GM19372 (cell line): ENCODE measurements around the gene SLC7A6OS.
"Not testable (repeated sequence)": the region's sequence is repeated elsewhere in the genome, so short reads cannot be mapped to it uniquely, and the experiment has no call there.

Experiments used
- ATAC-seq: cut with Tn5 transposase; IDR thresholded peaks from one replicate; pipeline ENCODE4 v1.9.1; 2021; ENCODE audit warnings: mild to moderate bottlenecking, low read depth, moderate library complexity; ENCODE audit not compliant: unreplicated experiment

Gene SLC7A6OS

GRCh38 chr16:68299571-68300453 is 10.9 kb downstream of the SLC7A6OS start:
- no peak for ATAC-seq

DNA sequence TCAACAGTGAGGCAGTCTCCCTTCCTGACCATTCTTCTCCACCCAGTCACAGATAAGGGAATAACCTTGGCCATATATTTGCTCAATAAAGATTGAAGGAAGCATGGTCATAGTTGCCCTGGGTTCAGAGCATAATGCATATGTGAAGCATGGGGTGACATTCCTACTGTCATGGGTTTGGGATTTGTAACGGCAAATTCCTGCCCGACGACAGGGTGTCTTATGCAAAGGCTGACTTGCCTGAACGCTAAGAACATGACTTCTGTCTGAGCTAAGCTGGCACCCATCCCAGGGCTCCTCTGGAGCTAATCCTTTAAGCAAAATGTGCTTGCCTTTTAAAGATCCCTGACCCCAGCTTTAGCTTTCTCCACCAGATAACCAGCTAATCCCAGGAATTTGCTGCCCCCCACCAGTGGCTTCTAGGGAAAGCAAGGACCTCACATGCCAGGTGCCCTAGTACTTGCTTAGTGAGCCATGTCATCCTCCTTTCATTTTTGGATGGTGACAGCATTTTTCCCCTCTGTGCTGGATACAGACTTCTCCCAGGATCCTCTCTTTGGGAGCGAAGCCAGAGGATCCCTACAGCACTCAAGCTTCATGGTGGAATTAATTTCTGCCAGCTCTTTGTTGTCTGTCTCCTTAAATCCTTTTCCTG is 11.7 kb downstream of the SLC7A6OS start:
- no peak for ATAC-seq

- no peak for ATAC-seq
These were observed 12.4 kb downstream of the SLC7A6OS start for GRCh38 chr16:68298312-68298711.

DNA sequence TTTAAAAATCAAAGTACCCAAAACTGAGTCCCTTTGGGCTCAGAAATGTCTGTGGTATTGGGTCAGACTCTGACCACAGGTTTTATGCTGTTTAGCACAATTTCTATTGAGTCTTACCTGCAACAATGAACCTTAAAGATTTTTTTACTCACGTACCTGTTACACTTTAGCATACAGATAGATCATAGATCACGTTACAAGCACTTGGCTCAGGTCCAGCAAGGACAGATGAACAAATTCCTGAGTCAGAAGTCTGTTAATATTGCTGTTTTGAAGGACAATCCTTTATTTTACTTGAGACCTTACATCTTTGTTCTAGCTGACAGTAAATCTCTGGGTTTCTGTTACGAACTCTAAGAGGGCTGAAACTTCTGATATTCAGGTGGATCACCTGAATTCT is 12.8 kb downstream of the SLC7A6OS start:
- no peak for ATAC-seq

GRCh38 chr16:68296693-68297092 is 14.1 kb downstream of the SLC7A6OS start:
- ATAC-seq, result no peak

- ATAC-seq, result no peak
These were observed 14.5 kb downstream of the SLC7A6OS start for GRCh38 chr16:68296291-68296690.

DNA sequence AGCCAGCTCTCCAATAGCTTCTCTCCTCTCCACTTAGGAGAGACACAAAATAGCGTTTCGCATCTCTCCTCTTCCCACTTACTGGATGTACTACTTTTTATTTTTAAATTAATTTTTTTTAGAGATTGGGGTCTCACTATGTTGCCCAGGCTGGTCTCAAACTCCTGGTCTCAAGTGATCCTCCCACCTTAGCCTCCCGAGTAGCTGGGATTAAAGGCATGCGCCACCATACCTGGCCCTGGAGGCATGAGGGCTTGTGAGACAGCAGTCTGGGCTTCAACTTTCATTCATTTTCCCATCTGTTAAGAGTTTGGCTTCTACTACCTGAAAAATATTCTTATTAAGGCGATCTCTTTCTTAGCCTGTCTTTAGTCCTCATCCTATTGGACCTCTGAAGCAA is 18.3 kb downstream of the SLC7A6OS start:
- ATAC-seq, result no peak

DNA sequence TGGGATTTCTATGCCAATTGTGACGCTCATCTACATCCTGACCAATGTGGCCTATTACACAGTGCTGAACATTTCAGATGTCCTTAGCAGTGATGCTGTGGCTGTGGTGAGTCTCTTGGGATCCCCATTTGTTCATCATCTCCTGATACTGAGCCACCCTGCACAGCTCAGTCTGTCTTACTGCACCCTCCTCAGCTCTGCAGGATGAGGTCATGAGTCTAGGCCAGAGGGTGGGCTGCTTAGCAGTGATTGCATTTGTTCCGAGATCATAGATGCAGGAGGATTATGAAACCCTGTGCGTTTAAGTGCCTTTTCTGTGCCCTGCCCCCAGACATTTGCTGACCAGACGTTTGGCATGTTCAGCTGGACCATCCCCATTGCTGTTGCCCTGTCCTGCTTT is 19.5 kb downstream of the SLC7A6OS start:
- ATAC-seq, result no peak

DNA sequence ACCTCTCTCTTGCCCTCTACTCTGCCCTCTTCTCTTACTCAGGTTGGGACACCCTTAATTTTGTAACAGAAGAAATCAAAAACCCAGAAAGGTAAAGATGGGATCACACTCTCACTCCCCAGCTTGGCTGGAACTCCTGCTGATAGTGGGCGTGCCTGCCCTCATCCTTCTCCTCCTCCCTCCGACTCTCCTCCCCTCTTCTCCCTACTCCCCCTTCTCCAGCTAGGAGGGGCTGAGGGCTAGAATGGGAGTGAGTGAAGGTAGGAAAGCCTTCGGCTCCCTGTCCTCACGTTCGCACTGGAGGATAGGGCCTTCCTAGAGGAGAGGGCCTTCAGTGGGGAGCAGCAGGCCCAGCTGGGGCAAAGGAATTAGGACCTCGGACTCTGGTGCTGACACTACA is 20.3 kb downstream of the SLC7A6OS start:
- no peak for ATAC-seq

- peak; percentile 84 for ATAC-seq
These were observed 21.0 kb downstream of the SLC7A6OS start for GRCh38 chr16:68289621-68290329.

DNA sequence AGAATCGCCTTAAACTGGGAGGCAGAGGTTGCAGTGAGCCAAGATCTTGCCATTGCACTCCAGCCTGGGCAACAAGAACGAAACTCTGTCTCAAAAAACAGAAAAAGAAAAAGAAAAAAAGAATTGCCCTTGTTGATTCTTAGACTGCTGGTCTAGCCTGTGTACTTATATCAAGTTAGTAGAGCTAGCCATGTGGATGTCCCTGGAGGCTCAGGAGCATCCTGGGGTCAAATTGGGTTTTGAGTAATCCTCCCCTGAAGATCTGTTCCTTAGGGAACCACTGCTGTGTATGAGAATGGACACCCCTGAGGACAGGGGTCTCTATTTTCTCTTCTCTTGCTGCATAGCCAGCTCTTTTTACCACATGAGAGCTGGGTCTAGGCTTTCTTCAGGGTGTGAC is 21.5 kb downstream of the SLC7A6OS start:
- ATAC-seq, result no peak

GRCh38 chr16:68288796-68289195 is 21.9 kb downstream of the SLC7A6OS start:
- not testable (repeated sequence) for ATAC-seq

DNA sequence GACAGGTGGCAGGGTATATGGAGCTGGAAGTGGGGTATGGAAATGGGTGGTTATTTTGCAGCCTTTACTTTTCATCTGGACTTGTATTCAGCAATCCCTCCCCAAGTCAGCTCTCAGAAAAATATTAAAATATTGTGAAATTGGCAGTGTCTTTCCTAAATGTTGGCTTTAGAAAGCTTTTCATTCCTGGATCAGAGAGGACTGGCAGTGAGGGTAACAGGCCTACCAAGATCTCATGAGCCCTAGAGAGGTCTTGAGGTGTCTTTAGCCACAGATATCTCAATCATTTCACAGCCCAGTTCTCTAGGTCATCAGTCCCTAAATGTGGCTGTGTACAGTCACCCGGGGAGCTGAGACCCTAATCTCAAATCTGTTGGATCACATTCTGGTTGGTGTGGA is 22.5 kb downstream of the SLC7A6OS start:
- no peak for ATAC-seq

DNA sequence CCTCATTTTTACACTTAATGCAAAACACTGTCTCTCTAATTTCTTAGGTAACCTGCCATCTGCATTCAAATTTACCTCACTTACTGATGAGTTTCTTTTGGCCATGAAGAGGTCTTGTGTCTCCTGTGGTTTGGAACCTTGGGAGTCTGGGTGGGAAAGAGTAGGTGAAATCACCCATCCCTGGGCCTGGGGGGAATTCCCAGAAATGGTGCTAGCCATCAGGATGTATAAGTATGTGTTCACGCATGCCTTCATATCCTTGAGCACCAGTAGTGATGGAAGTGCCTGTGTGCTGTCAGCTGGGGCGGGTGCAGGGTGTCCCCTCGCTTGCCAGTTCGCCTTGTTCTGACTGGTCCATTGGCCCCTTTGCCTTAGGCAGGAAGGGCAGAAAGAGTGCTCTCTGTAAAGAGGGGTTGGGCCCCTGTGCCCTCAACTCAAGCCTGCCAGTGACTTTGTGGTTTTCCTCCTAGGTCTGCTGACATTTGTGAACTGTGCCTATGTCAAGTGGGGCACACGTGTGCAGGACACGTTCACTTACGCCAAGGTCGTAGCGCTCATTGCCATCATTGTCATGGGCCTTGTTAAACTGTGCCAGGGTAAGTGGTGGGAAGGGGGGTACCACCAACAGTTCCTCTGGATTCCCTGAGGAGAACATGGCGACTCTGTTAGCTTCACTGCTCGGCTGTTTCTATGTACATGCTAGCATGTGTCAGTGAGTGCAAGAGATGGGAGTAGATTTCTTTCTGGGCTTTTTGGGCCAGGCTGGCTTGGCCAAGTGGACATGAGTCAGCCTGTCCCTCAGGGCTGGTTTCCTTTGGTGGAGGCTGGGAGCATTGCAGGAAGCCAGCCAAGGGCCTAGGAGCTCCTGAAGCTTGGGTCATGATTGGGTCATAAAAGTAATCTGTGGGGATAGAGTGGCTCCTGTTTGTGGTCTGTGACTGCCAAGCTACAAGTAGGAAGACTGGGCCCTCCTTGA is 23.2 kb downstream of the SLC7A6OS start:
- no peak for ATAC-seq

DNA sequence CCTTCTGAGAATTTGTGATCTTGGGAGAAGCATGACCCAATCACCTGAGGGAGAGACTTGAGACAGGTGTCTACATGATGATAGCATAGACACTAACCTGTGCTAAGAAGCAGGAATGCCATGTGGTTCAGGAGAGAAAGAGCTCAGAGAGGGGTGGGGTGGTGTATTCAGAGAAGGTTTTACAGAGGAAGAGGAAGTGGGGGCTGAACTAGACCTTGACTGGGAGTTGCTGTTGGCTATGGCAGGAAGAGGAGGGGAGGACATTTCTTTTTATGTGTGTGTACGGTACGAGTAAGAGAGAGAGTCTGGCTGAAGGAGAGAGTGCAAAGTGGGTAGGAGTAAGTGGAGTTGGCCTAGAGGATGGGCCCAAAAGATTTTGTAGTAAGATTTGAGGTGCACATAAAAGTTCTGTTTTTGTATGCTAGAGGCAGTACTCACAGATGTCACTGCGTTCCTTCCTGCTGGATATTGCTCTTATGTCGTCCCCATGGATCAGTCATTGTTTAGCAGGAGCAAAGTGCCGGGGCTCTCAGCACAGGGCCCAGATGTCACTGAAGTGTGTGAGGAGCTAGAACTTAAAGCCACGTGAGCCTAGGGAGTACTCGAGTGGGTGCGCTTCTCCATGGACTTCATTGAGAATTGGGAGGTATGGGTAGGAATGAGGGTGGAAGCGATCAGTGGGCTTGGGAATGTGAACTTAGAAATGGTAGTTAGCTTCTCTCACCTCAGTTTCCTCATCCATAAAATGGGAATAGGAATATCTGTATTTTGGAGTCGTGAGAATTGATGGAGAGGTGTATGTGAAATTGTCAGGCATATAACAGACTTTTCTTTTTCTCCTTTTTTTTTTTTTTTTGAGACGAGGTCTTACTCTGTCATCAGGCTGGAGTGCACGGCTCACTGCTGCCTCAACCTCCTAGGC is 24.3 kb downstream of the SLC7A6OS start:
- ATAC-seq, result no peak

DNA sequence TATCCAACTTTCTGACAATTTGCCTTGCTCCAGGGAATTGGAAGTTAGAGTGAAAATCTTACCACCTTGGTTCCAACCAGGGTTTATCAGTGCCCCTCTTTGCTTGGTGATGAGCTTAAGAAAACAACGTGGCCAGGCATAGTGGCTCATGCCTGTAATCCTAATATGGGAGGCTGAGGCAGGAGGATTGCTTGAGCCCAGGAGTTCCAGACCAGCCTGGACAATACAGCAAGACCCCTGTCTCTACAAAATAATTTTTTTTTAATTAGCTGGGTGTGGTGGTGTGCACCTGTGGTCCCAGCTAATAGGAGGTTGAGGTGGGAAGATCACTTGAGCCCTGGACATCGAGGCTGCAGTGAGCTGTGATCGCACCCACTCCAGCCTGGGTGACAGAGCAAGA is 25.1 kb downstream of the SLC7A6OS start:
- no peak for ATAC-seq

DNA sequence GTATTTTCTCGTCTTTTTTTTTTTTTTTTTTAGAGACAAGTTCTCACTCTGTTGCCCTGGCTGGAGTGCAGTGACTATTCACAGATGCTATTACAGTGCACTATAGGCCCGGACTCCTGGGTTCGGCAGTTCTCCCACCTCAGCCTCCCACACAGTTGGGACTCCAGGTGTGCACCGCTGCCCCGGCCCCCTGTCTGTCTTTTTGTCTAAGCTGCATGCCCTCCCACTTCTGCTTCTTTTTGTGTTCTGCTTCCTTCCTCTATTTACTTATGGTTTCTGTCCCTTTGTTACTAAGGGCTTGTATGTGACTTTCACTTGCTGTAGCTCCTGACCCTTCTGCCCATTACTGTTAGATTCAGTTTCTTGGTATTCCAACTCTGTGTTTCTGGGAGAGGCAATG is 25.9 kb downstream of the SLC7A6OS start:
- peak; percentile 53 for ATAC-seq

- no peak for ATAC-seq
These were observed 26.7 kb downstream of the SLC7A6OS start for GRCh38 chr16:68283801-68284598.
